HG03460 (cell line): ENCODE results near the gene PLCE1.
"Not testable (repeated sequence)": the region's sequence is repeated elsewhere in the genome, so short reads cannot be mapped to it uniquely, and the experiment has no call there.

ENCODE experiments used
- ATAC-seq: cut with Tn5 transposase; IDR thresholded peaks from one replicate; pipeline ENCODE4 v1.9.1; 2021; ENCODE audit not compliant: unreplicated experiment

The PLCE1 gene

DNA sequence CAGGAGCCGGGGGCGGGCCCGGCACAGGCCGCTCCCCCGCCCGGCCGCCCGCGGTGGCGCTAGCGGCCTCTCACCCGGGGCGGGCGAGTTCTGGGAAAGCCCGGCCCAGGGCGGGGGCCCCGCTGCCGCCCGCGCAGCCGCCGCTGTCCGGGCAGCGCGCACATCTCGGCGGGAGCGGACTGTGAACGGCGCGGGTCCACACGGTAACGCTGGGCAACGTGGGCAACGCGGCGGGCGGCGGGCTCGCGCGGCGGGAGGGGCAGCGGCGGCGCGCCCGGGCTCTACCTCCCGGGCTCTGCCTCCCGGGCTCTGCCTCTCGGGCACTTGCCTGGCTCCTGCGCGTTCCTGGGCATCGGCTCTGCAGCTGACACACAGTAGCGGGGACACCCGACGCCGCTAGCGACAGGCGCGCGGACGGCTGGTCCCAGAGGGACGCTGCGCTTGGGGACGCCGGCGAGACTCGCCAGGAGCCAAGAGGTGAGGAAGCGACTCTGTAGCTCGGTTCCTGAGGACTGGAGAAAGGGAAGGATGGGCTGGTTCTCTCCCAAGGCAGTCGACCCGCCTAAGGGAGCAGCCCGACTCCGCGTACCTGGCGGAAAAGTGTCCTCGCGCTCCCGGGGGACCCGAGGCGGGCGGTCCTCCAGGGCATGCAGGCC lies at the start of gene PLCE1:
Gene PLCE1, plus strand, starts transcription at position 150 of the 656 bp plus-strand sequence. CDS start 37,116 bp downstream, outside the sequence.
- no peak for ATAC-seq

DNA sequence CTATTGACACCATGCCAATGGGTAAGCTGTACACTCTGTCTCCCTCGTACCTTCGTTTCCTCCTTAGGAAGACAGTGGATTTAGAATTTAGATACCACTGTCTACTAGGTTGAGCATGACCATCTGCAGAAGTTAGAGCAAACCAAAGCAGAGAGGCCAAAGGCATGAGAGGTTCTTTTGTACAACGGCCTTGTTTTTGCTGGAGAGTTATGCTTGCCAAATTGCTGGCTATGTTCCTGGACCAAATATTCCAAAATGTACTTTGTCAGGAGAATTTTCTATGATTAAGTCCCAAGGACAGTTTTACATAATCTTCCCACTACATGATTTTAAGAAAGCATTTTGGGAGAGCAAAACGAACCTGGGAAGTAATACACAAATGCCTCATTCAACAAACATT lies 47.9 kb upstream of the PLCE1 start:
- ATAC-seq, result no peak

DNA sequence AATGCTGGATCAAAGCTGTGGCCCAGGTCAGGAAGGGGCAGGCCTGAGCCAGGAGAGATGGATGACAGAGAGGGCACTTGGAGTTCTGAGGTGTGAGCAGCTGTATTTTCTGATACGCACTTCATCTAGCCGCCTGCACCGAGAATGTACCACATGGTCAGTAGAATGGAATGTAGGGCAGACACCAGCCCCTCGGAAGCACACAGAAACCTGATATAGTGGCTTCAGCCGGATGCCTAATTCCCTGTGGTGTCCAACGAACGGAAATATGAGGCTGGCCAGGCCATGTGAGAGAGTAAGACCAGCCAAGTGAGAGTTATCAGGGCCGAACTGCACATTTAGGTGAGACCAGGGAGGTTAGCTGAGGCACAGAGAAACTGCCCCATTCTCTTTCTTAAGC lies 46.7 kb upstream of the PLCE1 start:
- ATAC-seq, result no peak

DNA sequence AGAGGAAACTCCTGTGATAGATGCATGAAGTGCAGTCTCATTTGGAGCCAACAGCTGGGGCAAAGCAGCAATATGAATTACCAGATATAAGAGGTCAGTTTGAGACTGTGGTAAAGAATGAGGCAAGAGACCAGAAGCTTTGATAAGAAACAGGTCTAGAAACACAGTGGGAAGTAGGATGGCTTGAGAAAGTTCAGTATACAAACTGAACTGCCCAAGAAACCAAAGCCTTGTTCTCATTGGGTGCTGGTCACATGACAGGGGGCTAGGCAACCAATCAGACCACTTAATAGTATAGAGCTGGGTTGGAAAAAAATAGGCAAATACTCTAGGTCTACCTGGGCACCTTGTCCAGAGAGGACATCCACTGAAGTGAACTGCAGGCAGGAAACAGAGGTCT lies 46.2 kb upstream of the PLCE1 start:
- ATAC-seq, result no peak

DNA sequence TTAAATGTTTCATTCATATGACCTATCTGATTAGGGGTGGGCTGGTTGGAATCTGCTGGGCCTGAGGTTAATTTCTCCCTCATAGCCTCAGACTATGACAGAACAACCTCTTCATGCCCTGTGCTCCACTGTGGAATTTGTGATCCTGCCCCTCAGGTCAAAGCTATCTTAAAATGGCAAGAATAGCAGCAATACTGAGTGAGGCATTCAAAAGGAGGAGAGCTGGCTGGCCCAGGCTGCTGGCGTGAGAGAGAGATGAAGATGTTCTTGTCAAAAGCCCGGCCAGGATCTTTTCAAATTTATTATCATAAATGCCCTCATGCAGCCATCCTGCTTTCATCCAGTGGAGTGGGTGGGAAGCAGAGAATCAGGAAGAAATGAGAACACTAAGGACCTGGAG lies 41.8 kb upstream of the PLCE1 start:
- no peak for ATAC-seq

DNA sequence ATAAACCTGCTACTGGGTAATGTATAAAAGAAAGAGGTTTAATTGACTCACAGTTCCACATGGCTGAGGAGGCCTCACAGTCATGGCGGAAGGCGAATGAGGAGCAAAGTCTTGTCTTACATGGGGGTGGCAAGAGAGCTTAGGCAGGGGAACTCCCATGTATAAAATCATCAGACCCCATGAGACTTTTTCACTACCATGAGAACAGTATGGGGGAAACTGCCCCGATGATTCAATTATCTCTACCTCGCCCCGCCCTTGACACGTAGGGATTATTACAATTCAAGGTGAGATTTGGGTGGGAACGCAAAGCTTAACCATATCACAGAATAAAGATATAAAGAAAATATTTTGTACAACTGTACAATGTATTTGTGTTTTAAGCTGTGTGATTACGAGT lies 39.4 kb upstream of the PLCE1 start:
- no peak for ATAC-seq

DNA sequence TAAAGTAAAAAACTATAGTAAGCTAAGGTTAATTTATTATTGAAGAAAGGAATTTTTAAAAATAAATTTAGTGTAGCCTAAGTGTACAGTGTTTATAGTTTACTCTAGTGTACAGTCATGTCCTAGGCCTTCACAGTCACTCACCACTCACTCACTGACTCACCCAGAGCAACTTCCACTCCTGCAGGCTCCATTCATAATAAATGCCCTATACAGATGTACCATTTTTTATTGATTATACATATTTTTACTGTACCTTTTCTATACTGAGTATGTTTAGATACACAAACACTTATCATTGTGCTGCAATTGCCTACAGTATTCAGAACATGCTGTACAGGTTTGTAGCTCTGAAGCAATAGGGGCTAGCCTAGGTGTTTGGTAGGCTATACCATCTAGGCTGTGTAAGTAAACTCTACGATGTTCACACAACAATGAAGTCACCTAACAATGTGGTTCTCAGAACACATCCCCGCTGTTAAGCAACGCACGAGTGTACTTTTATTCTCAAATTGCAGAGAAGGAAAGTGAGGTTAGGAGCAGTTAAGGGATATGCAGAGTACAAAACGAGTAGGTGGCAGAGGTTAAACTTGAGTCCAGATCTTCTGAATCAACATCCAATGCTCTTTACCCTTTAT lies 38.9 kb upstream of the PLCE1 start:
- no peak for ATAC-seq

DNA sequence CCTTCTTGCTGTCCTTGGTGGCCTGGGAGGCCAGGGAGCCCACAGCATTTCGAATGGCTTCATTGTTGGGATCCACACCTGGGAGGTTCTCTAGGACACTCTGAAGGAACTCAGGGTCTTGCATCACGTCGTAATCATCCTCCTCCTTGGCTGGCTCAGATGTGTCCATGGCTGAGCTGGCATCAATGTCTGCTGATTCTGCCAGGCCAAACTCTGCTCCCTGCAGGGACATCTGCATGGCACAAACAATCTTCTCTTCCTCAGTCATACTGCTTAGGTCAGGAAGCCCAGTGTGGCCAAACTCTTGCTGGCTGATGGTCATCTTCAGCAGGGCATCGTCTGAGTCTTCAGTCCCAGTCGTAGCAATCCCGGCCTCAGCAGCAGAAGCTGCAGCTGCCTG lies 34.9 kb upstream of the PLCE1 start:
- ATAC-seq, result no peak

DNA sequence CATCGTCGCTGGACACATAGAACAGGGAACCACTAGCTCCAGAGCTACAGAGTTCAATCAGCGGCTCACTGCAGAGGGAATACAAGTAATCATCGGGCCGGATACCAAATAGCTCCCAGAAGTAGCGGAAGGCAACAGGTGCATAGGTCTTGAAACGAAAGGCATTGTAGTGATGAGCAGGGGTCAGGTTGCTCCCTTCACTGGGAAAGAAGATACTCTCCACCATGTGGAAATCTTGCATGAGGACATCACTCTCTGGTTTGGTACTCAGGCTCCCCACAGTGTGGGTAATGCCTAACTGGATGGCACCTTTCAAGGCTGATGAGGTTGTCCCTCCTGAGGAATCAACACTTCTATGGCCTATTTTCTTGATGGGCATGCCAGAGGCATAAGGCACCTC lies 32.7 kb upstream of the PLCE1 start:
- not testable (repeated sequence) for ATAC-seq

DNA sequence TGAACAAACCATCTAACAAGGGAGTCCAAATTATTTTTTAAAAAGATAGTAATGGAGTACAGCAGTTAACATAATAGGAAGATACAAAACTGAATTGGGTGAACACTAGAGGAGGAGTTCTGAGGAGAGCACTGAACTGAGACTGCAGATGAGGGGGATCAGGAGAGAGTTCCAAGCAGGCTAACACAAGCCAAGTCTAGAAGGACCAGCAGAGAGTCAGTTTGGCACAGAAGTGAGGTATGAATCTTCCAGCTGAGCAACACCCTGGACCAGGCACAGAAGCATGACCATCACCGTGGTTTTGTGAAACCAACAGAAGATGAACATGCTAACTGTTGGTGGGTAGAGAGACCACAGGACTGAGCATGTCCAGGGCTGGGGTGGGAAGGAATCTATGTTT lies 30.8 kb upstream of the PLCE1 start:
- no peak for ATAC-seq

DNA sequence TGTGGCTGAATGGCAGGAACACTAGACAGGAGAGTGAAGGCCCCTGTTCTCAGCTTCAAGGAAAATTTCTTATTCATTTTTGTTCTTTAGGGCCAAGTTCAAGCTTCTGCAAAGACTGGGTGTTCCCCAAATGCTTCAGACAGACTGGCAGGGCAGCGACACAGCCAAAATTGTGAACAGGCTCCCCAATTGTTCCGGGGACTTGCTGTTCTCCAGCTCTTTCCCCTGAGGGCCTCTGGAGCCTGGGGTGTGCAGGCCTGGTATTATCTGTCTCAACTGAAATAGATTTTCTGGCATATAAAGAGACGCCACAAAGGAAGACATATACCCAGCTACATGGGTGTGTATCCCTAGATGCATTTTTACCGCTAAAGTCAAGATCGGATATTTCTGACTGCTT lies 30.3 kb upstream of the PLCE1 start:
- ATAC-seq, result no peak

DNA sequence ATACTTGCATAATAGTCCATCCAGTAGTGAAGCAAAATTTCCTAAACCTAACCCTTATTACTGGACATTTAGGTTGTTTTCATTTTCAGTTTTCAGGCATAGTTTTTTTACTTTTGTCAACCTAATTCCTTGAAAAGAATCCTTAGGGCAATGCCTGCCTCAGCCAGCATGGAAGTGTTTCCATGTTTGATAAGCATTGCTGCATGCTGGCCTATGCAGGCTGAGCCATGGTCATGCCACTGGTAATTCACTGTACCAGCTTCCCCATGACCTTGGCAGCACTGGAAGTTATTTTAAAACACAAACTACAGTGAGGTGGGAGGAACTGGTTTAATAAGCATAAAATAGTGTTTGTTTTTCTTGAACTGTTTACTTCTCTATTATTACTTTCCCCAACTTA lies 27.8 kb upstream of the PLCE1 start:
- ATAC-seq, result no peak

DNA sequence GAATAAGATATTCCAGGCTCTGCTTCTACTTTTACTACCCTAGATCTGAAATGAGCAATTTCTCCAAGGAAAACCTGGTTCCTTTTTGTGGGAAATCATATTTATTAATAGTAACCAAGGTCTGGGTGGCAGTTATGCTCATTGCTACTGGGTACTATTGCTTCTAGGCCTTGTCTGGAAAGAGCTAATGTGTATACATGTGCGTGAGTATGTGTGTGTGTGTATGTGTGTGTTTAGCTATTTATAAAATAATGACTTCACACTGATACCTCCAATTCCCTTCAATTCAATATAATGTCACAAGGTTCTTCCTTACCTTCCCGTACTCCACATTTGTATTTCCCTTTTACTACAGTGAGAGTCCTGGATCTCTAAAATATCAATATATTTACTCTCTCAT lies 26.0 kb upstream of the PLCE1 start:
- no peak for ATAC-seq

DNA sequence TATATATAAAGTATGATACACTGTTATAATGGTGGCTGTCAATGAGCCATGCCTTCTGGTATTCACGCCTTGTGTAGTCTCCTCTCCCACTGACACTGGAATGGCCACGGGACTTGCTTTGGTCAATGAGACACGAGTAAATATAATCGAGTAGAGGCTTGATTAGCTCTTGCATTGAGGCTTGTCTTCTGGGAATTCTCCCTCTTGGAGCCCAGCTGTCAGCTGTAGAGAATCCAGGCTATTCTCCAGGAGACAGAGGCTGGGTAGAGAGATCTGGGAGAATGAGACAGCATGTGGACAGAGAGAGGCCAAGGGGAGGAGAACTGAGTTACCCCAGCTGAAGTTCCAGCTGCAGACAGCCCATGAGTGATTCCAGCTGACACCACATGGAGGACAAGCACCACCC lies 25.2 kb upstream of the PLCE1 start:
- no peak for ATAC-seq

DNA sequence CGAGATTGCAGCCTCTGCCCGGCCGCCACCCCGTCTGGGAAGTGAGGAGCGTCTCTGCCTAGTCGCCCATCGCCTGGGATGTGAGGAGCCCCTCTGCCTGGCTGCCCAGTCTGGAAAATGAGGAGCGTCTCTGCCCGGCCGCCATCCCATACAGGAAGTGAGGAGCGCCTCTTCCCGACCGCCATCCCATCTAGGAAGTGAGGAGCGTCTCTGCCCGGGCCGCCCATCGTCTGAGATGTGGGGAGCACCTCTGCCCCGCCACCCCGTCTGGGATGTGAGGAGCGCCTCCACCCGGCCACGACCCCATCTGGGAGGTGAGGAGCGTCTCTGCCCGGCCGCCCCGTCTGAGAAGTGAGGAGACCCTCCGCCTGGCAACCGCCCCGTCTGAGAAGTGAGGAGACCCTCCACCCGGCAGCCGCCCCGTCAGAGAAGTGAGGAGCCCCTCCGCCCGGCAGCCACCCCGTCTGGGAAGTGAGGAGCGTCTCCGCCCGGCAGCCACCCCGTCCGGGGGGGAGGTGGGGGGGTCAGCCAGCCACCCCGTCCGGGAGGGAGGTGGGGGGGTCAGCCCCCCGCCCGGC lies 23.2 kb upstream of the PLCE1 start:
- not testable (repeated sequence) for ATAC-seq

DNA sequence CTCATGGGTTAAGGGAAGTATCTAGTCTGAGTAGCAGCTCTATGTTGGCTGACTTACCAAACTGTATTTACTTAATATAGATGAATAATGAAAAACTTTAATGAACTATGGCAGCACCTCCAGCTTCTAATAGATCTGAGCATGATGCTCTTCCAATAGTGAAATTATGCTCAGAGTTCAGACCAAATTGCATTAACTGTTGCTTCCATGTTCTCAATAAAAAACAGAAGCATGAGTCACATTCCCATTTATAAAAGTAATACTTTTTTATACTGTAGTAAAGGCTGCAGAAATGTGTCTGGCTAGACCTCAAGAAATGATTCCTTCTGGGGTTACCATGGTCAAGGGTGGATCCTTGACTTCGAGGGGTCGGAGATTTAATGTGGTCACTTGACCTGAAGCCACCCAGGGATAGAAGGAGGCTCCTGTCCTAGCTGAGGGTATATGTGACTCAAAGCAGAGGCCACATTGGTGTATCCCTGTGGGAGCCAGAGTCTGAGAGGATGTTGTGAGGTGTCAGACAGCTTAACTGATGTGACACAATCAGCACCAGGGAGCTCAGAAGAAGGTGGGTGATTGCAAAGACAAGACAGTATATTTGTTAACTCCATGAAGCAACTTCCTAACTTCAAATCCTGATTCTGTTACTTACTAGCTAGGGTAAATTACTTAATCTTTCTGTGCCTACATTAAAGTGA lies 19.8 kb upstream of the PLCE1 start:
- ATAC-seq, result no peak

DNA sequence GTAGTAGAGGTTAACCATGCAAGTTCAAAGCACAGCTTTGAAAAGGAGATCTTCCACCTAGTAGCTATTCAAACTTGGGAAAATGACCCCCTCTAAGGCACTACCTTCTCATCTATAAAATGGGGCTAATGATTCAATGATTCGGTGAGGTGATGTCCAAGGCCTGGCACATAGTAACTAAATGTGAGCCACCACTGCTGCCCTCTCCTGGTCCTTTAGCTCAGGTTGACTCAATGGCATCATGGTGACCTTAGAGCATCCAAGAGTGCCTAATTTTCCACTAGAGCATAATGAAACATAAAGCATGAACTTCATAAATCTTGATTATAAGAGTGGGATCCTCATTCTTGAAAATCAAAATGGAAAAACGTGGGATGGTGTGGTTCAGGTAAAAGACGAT lies 16.3 kb upstream of the PLCE1 start:
- no peak for ATAC-seq

DNA sequence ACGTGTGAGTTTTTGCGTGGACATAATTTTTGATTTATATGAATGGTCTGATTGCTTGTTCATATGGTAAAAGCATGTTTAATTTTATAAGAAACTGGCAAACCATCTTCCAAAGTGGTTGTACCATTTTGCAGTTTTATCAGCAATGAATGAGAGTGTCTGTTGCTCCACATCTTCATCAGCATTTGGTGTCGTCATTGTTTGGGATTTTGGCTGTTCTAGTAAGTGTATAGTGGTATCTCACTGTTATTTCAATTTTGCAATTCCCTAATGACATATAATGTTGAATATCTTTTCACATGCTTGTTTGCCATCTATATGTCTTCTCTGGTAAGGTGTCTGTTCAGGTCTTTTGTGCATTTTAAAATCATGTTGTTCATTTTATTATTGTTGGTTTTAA lies 13.2 kb upstream of the PLCE1 start:
- ATAC-seq, result no peak

DNA sequence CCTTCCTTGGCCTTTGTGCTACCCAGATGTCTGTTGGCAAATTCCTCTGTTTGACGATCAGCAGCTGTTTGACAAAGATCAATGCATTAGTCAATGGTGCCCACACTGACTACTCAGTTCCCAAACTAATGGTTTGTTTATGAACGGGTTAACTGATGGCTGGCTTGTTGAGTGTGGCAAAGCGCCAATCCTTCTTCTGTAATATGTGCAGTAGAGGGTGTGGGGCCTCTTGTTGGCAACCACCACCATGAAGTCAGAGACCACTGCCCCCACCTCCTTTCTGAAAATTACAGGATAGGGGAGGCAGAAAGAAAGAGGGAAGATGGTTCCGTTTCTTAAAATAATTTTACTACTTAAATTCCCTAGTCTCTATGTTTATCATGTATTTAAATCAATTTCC lies 2.6 kb upstream of the PLCE1 start:
- no peak for ATAC-seq

DNA sequence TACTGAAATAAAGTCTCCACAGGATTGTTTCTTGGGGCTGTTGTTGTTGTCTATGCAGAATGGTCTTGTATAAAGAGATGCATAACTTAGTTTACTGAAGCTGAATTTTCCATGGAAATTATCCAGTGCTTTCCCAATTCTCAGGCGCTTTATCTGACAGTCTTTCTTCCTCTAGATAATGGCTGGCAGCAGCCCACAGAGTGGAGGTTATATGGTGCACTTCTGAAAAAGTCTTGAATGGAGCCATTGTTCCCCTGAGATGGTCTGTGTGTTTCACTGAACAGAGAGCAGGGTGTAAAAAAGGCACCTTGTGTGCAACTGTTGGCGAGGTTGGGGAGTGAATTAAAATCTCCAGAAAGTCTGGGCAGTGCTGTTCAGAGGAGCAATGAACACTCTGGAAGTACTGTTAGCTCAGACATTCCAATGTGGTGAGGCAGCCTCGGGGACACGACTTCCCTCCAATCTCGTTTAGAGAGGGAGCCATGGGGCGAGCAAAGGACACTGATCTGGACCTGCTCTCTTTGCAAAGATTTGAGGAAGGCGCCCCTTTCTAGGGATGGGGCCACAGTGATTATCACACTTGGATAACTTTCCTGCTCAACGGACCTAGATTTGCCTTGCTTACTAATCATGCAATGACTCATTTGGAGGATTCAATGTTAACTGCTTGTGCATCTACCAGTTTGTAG lies 2.0 kb upstream of the PLCE1 start:
- ATAC-seq, result no peak

DNA sequence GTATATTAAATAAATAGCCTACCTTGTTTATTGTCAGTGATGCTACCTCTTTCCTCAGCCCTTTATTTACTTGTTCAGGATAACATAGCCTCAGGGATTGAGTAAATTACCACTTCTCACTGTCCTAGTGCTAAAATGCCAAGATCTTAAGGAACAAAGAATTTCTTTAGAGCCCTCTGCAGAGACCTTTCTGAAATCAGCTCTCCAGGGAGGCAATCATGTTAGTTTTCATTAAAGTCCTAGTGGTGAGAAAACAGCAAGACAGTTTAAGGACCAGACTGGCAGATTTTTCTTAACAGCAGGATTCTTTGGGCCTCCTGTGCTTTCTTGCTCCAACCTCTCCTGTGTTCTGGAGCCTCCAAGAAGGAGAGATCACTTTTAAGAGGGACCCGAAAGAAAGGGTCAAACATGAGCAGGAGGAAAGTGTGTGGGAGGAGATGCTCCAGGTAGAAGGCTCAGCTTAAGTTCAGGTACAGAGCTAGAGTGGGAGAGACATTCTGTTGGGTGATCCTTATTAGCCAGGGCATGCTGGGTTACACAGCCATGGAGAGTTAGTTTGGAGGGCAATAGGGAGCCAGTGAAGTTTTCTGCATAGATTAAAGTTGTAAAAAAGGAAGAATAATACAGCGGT lies 1.2 kb upstream of the PLCE1 start:
- ATAC-seq, result no peak
